Body of pancreas (tissue), 4 donors: ENCODE data around the gene TNIP1. TPM values are rescaled to one million over a fixed set of nuclear protein-coding genes. Genes with fewer than 3 reads are reported as not detected.
A peak's percentile ranks its signal among the peaks of the same experiment; 100 is the strongest.

Source experiments
- ATAC-seq: fragments of 150-250 bp; one replicate; pipeline ENCODE4 v1.9.1; 2016
- DNase-seq, 4 donors: peaks; one replicate each; pipeline ENCODE4 v3.0.0-alpha.2; 2019
- H3K27ac ChIP-seq, 4 donors: fragments of 200-600 bp; sonication (generic); 1 replicate in 3 of 4; 2 replicates in 1 of 4; pipeline versions ENCODE4 v1.5.1 to v1.6.1; 2016 to 2019; ENCODE audit warnings: mild to moderate bottlenecking in 1 of 4, mixed read lengths in 1 of 4, moderate library complexity in 1 of 4
- H3K27me3 ChIP-seq, 2 donors: fragments of 200-600 bp; sonication (generic); one replicate each; pipeline ENCODE4 v1.6.0; 2016; ENCODE audit warnings: mild to moderate bottlenecking in 1 of 2
- H3K36me3 ChIP-seq, 2 donors: fragments of 200-600 bp; sonication (generic); replicated peaks in 1 of 2; 2 replicates each; pipeline ENCODE4 v1.5.1; 2016; ENCODE audit warnings: low read depth in 2 of 2; ENCODE audit not compliant: insufficient read depth in 1 of 2
- H3K4me1 ChIP-seq: fragments of 200-600 bp; sonication (generic); one replicate; pipeline ENCODE4 v1.6.0; 2016
- H3K4me3 ChIP-seq, 2 donors: fragments of 200-600 bp; sonication (generic); 1 replicate in 1 of 2; 2 replicates in 1 of 2; pipeline ENCODE4 v1.5.1; 2016 to 2019
- H3K9me3 ChIP-seq, 3 donors: fragments of 200-600 bp; sonication (generic); 1 replicate in 2 of 3; 2 replicates in 1 of 3; pipeline ENCODE4 v1.5.1; 2016
- CTCF ChIP-seq, 7 experiments: fragments of 450-650 bp in 4 of 7; fragments of 200-600 bp in 3 of 7; sonication (generic) in 3 of 7; IDR thresholded peaks; one replicate each; pipeline ENCODE4 v1.5.1; 2016 to 2019; ENCODE audit warnings: antibody characterized with exemption in 7 of 7
- POLR2A ChIP-seq, 3 donors: fragments of 450-650 bp; IDR thresholded peaks; one replicate each; pipeline ENCODE4 v1.6.1; 2016; ENCODE audit warnings: antibody characterized with exemption in 3 of 3, mild to moderate bottlenecking in 2 of 3
- WGBS, 2 donors: methylation state at CpG; one replicate each; pipeline ENCODE4 v1.1.5; 2017; 5-methylcytosine and 5-hydroxymethylcytosine counted together
- intact Hi-C: fragments of 100-400 bp; cut with DNase I; formaldehyde crosslinking; loops from one replicate; pipeline ENCODE4 v1.15.1; 2023
- total RNA-seq, 2 donors: library from RNA; depleted of rRNA; stranded (reverse); fragments of >200 nt; gene quantifications; one replicate each; pipeline ENCODE4 v1.1.0, GENCODE V29; 2016

Gene TNIP1
- total RNA-seq, 2 donors from 2014 or later: 89.3 to 111 TPM

GRCh38 chr5:151101746-151102145 lies 20.9 kb upstream of the TNIP1 start:
- intact Hi-C loops: no loop called here
- H3K36me3 ChIP-seq: no peaks in the 10 kb centered on the region
- ATAC-seq (peak; percentile 86), DNase-seq (peak; percentile 80 to 89 (median 86))
- H3K4me1 ChIP-seq: peaks cover 76% of the 10 kb centered on the region
- no peaks in the 10 kb centered on the region for H3K9me3 ChIP-seq
- no peaks in the 10 kb centered on the region for H3K27me3 ChIP-seq
- WGBS, 2 donors: 24 to 37% methylated on average over 4 of the region's 4 CpGs
- no peak overlapping the region for H3K4me3 ChIP-seq
- TF ChIP-seq CTCF (IDR thresholded peaks at IDR 0.05) (no peak), POLR2A (IDR thresholded peaks at IDR 0.05) (peak in 1 of 3 donors; percentile 4)
- H3K27ac ChIP-seq: peak overlapping the region; percentile 87 to 89 (median 88)

GRCh38 chr5:151101151-151101550 lies 20.3 kb upstream of the TNIP1 start:
- ATAC-seq (peak; percentile 76), DNase-seq (peak; percentile 75 to 86 (median 82))
- Histone ChIP-seq H3K9me3 (no peaks in the 10 kb centered on the region), H3K4me3 (no peak overlapping the region), H3K4me1 (peaks cover 76% of the 10 kb centered on the region), H3K36me3 (no peaks in the 10 kb centered on the region), H3K27me3 (no peaks in the 10 kb centered on the region), H3K27ac (peak overlapping the region; percentile 87 to 89 (median 88))
- intact Hi-C loops: no loop called here
- WGBS, 2 donors: 38 to 47% methylated on average over 3 to 9 of the region's 9 CpGs
- TF ChIP-seq CTCF (IDR thresholded peaks at IDR 0.05): no peak
- TF ChIP-seq POLR2A (IDR thresholded peaks at IDR 0.05): no peak

GRCh38 chr5:151100681-151101080 lies 19.8 kb upstream of the TNIP1 start:
- intact Hi-C loops: no loop called here
- peak overlapping the region; percentile 87 to 89 (median 88) for H3K27ac ChIP-seq

GRCh38 chr5:151098768-151099121 lies 17.9 kb upstream of the TNIP1 start:
- no peaks in the 10 kb centered on the region for H3K9me3 ChIP-seq
- intact Hi-C loops: no loop called here
- ATAC-seq: no peak
- DNase-seq: no peak
- no peaks in the 10 kb centered on the region for H3K36me3 ChIP-seq
- no peaks in the 10 kb centered on the region for H3K27me3 ChIP-seq
- no peak overlapping the region for H3K4me3 ChIP-seq
- peak overlapping the region in 2 of 4 donors; percentile 87 to 89 for H3K27ac ChIP-seq
- peaks cover 83% of the 10 kb centered on the region for H3K4me1 ChIP-seq
- 70 to 91% methylated on average over 4 of the region's 4 CpGs for WGBS, 2 donors
- TF ChIP-seq POLR2A (IDR thresholded peaks at IDR 0.05) (no peak), CTCF (IDR thresholded peaks at IDR 0.05) (no peak)

More at GRCh38 chr5:151100681-151101080, 19.8 kb upstream of the TNIP1 start:
- no peak for TF ChIP-seq POLR2A (IDR thresholded peaks at IDR 0.05)
- TF ChIP-seq CTCF (IDR thresholded peaks at IDR 0.05): no peak
- H3K9me3 ChIP-seq: no peaks in the 10 kb centered on the region
- peaks cover 77% of the 10 kb centered on the region for H3K4me1 ChIP-seq
- H3K27me3 ChIP-seq: no peaks in the 10 kb centered on the region
- DNase-seq (no peak), ATAC-seq (no peak)
- no peak overlapping the region for H3K4me3 ChIP-seq
- WGBS, 2 donors: 74 to 77% methylated on average over 4 of the region's 4 CpGs
- no peaks in the 10 kb centered on the region for H3K36me3 ChIP-seq
